ENCODE results near the gene VAV2. TPM values are rescaled to one million over a fixed set of nuclear protein-coding genes. Genes with fewer than 3 reads are reported as not detected.

Gene VAV2
- total RNA-seq, 4 donors from 2014 or later = 4.7 to 42.2 (median 15.8) TPM

- H3K27ac ChIP-seq = no peak overlapping the region
- no peaks in the 10 kb centered on the region for H3K36me3 ChIP-seq
- intact Hi-C loops (cut with DNase I; ENCODE audit: low total_unique reads) = no loop called here
- no peaks in the 10 kb centered on the region for H3K27me3 ChIP-seq
- H3K4me1 ChIP-seq = no peaks in the 10 kb centered on the region
- peaks cover 0 to 12% of the 10 kb centered on the region in 2 donors for H3K9me3 ChIP-seq
- no peak for TF ChIP-seq CTCF (IDR thresholded peaks at IDR 0.05)
- TF ChIP-seq POLR2A (IDR thresholded peaks at IDR 0.05) = no peak
- no peak for DNase-seq
- no peak overlapping the region for H3K4me3 ChIP-seq
These were observed 122.3 kb downstream of the VAV2 start for GRCh38 chr9:133869674-133870405.

GRCh38 chr9:133868203-133868602, 123.9 kb downstream of the VAV2 start:
- Histone ChIP-seq H3K27me3 (no peaks in the 10 kb centered on the region), H3K4me1 (no peaks in the 10 kb centered on the region), H3K27ac (no peak overlapping the region), H3K4me3 (no peak overlapping the region), H3K36me3 (no peaks in the 10 kb centered on the region), H3K9me3 (peaks cover 0 to 12% of the 10 kb centered on the region in 2 donors)
- DNase-seq = no peak
- TF ChIP-seq CTCF (IDR thresholded peaks at IDR 0.05) (no peak), POLR2A (IDR thresholded peaks at IDR 0.05) (no peak)
- intact Hi-C loops (cut with DNase I; ENCODE audit: low total_unique reads) = no loop called here

GRCh38 chr9:133866946-133867345, 125.2 kb downstream of the VAV2 start:
- no peak overlapping the region for H3K4me3 ChIP-seq
- DNase-seq = no peak
- intact Hi-C loops (cut with DNase I; ENCODE audit: low total_unique reads) = no loop called here
- no peak overlapping the region for H3K27ac ChIP-seq
- H3K9me3 ChIP-seq = peaks cover 0 to 12% of the 10 kb centered on the region in 2 donors
- H3K27me3 ChIP-seq = no peaks in the 10 kb centered on the region
- TF ChIP-seq CTCF (IDR thresholded peaks at IDR 0.05) (no peak), POLR2A (IDR thresholded peaks at IDR 0.05) (no peak)
- H3K4me1 ChIP-seq = no peaks in the 10 kb centered on the region
- no peaks in the 10 kb centered on the region for H3K36me3 ChIP-seq

GRCh38 chr9:133864011-133864410, 128.1 kb downstream of the VAV2 start:
- intact Hi-C loops (cut with DNase I; ENCODE audit: low total_unique reads) = no loop called here

More at GRCh38 chr9:133864011-133864410, 128.1 kb downstream of the VAV2 start:
- H3K4me1 ChIP-seq = no peaks in the 10 kb centered on the region
- DNase-seq = no peak
- H3K27me3 ChIP-seq = no peaks in the 10 kb centered on the region
- H3K27ac ChIP-seq = no peak overlapping the region
- H3K9me3 ChIP-seq = peaks cover 0 to 12% of the 10 kb centered on the region in 2 donors
- no peaks in the 10 kb centered on the region for H3K36me3 ChIP-seq
- TF ChIP-seq POLR2A (IDR thresholded peaks at IDR 0.05) (no peak), CTCF (IDR thresholded peaks at IDR 0.05) (no peak)
- H3K4me3 ChIP-seq = no peak overlapping the region

All from uterus (tissue), 4 donors.